ENCODE results near the gene PYGM. TPM values are rescaled to one million over a fixed set of nuclear protein-coding genes. Genes with fewer than 3 reads are reported as not detected.
A peak's percentile ranks its signal among the peaks of the same experiment; 100 is the strongest.

The PYGM gene
- total RNA-seq, 2 experiments from 2014 or later, result 3.8 to 7.2 TPM

- H3K27me3 Mint-ChIP-seq, result no peaks in the 10 kb centered on the region
- DNase-seq, result no peak
- POLR2A ChIA-PET, result interaction anchor here (0.8 to 1.9 kb wide), 4 partner anchors 8 to 12 kb away, joined by 3 to 11 read pairs (median 4); no protein-coding TSS in a partner anchor
- no peak overlapping the region for H3K4me3 Mint-ChIP-seq
- no peak for ATAC-seq (ENCODE audit: low read depth)
- H3K36me3 Mint-ChIP-seq, result peaks cover 11% of the 10 kb centered on the region
- H3K9me3 Mint-ChIP-seq, result no peaks in the 10 kb centered on the region
- peaks cover 16% of the 10 kb centered on the region for H3K4me1 Mint-ChIP-seq
- H3K27ac Mint-ChIP-seq, result peak overlapping the region; percentile 58
Measured at GRCh38 chr11:64752175-64752970, 7.4 kb downstream of the PYGM start.

- no peaks in the 10 kb centered on the region for H3K27me3 Mint-ChIP-seq
- H3K9me3 Mint-ChIP-seq, result no peaks in the 10 kb centered on the region
- H3K4me3 Mint-ChIP-seq, result no peak overlapping the region
- DNase-seq, result no peak
- H3K36me3 Mint-ChIP-seq, result peaks cover 11% of the 10 kb centered on the region
- H3K4me1 Mint-ChIP-seq, result peaks cover 18% of the 10 kb centered on the region
- POLR2A ChIA-PET, result interaction anchor here (1.4 to 1.9 kb wide), 2 partner anchors 9 to 12 kb away, joined by 4 to 11 read pairs; no protein-coding TSS in a partner anchor
- H3K27ac Mint-ChIP-seq, result no peak overlapping the region
- no peak for ATAC-seq (ENCODE audit: low read depth)
Measured at GRCh38 chr11:64751580-64751979, 8.2 kb downstream of the PYGM start.

- Mint-ChIP-seq H3K4me1 (peaks cover 20% of the 10 kb centered on the region), H3K9me3 (no peaks in the 10 kb centered on the region), H3K27ac (peak overlapping the region; percentile 36), H3K27me3 (no peaks in the 10 kb centered on the region), H3K4me3 (no peak overlapping the region), H3K36me3 (peaks cover 11% of the 10 kb centered on the region)
- POLR2A ChIA-PET, result interaction anchor here (1.9 kb wide), 1 partner anchor 10 kb away, joined by 11 read pairs; no protein-coding TSS in a partner anchor
- ATAC-seq (ENCODE audit: low read depth) (no peak), DNase-seq (no peak)
Measured at GRCh38 chr11:64751136-64751535, 8.6 kb downstream of the PYGM start.

- Mint-ChIP-seq H3K36me3 (peaks cover 11% of the 10 kb centered on the region), H3K4me3 (no peak overlapping the region), H3K27ac (peak overlapping the region; percentile 55), H3K27me3 (no peaks in the 10 kb centered on the region), H3K9me3 (no peaks in the 10 kb centered on the region), H3K4me1 (peaks cover 24% of the 10 kb centered on the region)
- POLR2A ChIA-PET, result interaction anchor here (0.7 to 1.7 kb wide), 2 partner anchors 13 to 162 kb away, joined by 6 to 8 read pairs; no protein-coding TSS in a partner anchor
- ATAC-seq (ENCODE audit: low read depth) (no peak), DNase-seq (no peak)
Measured at GRCh38 chr11:64750361-64751054, 9.3 kb downstream of the PYGM start.

GRCh38 chr11:64747961-64748665 lies 11.7 kb downstream of the PYGM start:
- DNase-seq (no peak), ATAC-seq (ENCODE audit: low read depth) (no peak)
- peak overlapping the region; percentile 57 for H3K27ac Mint-ChIP-seq
- peaks cover 9% of the 10 kb centered on the region for H3K36me3 Mint-ChIP-seq
- H3K27me3 Mint-ChIP-seq, result no peaks in the 10 kb centered on the region
- H3K4me3 Mint-ChIP-seq, result no peak overlapping the region
- H3K9me3 Mint-ChIP-seq, result no peaks in the 10 kb centered on the region
- POLR2A ChIA-PET, result interaction anchor here (1.0 to 7.5 kb wide), 3 partner anchors 16 to 30 kb away, joined by 3 to 278 read pairs (median 12); partner anchors contain the start of genes PYGM and SF1
- peaks cover 31% of the 10 kb centered on the region for H3K4me1 Mint-ChIP-seq

GRCh38 chr11:64746486-64746885 lies 13.3 kb downstream of the PYGM start:
- Mint-ChIP-seq H3K9me3 (no peaks in the 10 kb centered on the region), H3K27me3 (no peaks in the 10 kb centered on the region), H3K4me1 (peaks cover 27% of the 10 kb centered on the region), H3K4me3 (peak overlapping the region; percentile 65), H3K36me3 (peaks cover 4% of the 10 kb centered on the region), H3K27ac (peak overlapping the region; percentile 67)
- POLR2A ChIA-PET, result interaction anchor here (1.2 to 7.5 kb wide), 3 partner anchors 18 to 132 kb away, joined by 4 to 278 read pairs (median 12); partner anchors contain the start of genes EHD1, PYGM and SF1
- ATAC-seq (ENCODE audit: low read depth) (no peak), DNase-seq (no peak)

GRCh38 chr11:64745521-64746328 lies 14.0 kb downstream of the PYGM start:
- H3K27me3 Mint-ChIP-seq, result no peaks in the 10 kb centered on the region
- DNase-seq (peak; percentile 88), ATAC-seq (ENCODE audit: low read depth) (peak; percentile 44)
- H3K4me3 Mint-ChIP-seq, result peak overlapping the region; percentile 96
- no peaks in the 10 kb centered on the region for H3K9me3 Mint-ChIP-seq
- POLR2A ChIA-PET, result interaction anchor here (0.6 to 7.5 kb wide), 13 partner anchors 19 to 561 kb away, joined by 3 to 278 read pairs (median 10); partner anchors contain the start of genes MAP4K2, PYGM, SF1 and ZNHIT2
- H3K36me3 Mint-ChIP-seq, result peaks cover 4% of the 10 kb centered on the region
- peak overlapping the region; percentile 98 for H3K27ac Mint-ChIP-seq
- peaks cover 27% of the 10 kb centered on the region for H3K4me1 Mint-ChIP-seq

- H3K27ac Mint-ChIP-seq, result peak overlapping the region; percentile 98
- DNase-seq (peak; percentile 89), ATAC-seq (ENCODE audit: low read depth) (peak; percentile 31)
- H3K4me3 Mint-ChIP-seq, result peak overlapping the region; percentile 96
- no peaks in the 10 kb centered on the region for H3K27me3 Mint-ChIP-seq
- H3K9me3 Mint-ChIP-seq, result no peaks in the 10 kb centered on the region
- peaks cover 6% of the 10 kb centered on the region for H3K36me3 Mint-ChIP-seq
- POLR2A ChIA-PET, result interaction anchor here (0.6 to 7.5 kb wide), 12 partner anchors 19 to 560 kb away, joined by 3 to 278 read pairs (median 10); partner anchors contain the start of genes MAP4K2, PYGM, SF1 and ZNHIT2
- peaks cover 26% of the 10 kb centered on the region for H3K4me1 Mint-ChIP-seq
Measured at GRCh38 chr11:64745189-64745520, 14.6 kb downstream of the PYGM start.

GRCh38 chr11:64744544-64745188 lies 15.1 kb downstream of the PYGM start:
- Mint-ChIP-seq H3K27me3 (no peaks in the 10 kb centered on the region), H3K36me3 (peaks cover 8% of the 10 kb centered on the region), H3K4me1 (peaks cover 26% of the 10 kb centered on the region), H3K27ac (peak overlapping the region; percentile 98), H3K9me3 (no peaks in the 10 kb centered on the region), H3K4me3 (peak overlapping the region; percentile 96)
- ATAC-seq (ENCODE audit: low read depth) (peak; percentile 1), DNase-seq (peak; percentile 68)
- POLR2A ChIA-PET, result interaction anchor here (0.6 to 7.5 kb wide), 13 partner anchors 20 to 560 kb away, joined by 3 to 278 read pairs (median 9); partner anchors contain the start of genes CDC42BPG, MAP4K2, PYGM and SF1

GRCh38 chr11:64743591-64744543 lies 15.9 kb downstream of the PYGM start, which contains the start of gene RASGRP2:
TSS of gene RASGRP2 (minus strand) at chr11:64744142. CDS start at chr11:64742866, 1,276 bp downstream.
- POLR2A ChIA-PET, result interaction anchor here (1.3 to 7.5 kb wide), 11 partner anchors 21 to 374 kb away, joined by 4 to 278 read pairs (median 10); partner anchors contain the start of genes CDC42BPG, MAP4K2, PYGM and SF1
- Mint-ChIP-seq H3K27ac (peak within 1 kb of the TSS; percentile 75), H3K9me3 (no peaks in the 10 kb centered on the region), H3K4me3 (peak within 1 kb of the TSS; percentile 79), H3K36me3 (peaks cover 11% of the 10 kb centered on the region), H3K4me1 (peaks cover 28% of the 10 kb centered on the region), H3K27me3 (no peaks in the 10 kb centered on the region)
- peak; percentile 97 for DNase-seq
- ATAC-seq (ENCODE audit: low read depth), result peak; percentile 55
